H1 (cell line): Measurements from ENCODE around the gene MYBPC1. TPM values are rescaled to one million over a fixed set of nuclear protein-coding genes. Genes with fewer than 3 reads are reported as not detected.

Experiments
- ASH2L ChIP-seq: fragments of 200-600, 300-600 bp; sonication (generic); IDR thresholded peaks from one replicate; pipeline ENCODE4 v1.7.1; 2017; ENCODE audit warnings: low read length
- CHD2 ChIP-seq: IDR thresholded peaks from 2 replicates; pipeline ENCODE4 v1.6.1; 2012; ENCODE audit warnings: low read length, improper control_type of control experiment
- KDM4A ChIP-seq: IDR thresholded peaks from one replicate; pipeline ENCODE4 v1.7.1; 2012; ENCODE audit warnings: low read depth, mild to moderate bottlenecking, moderate library complexity, low read length, inconsistent platforms; ENCODE audit not compliant: severe bottlenecking
- KDM5A ChIP-seq: fragments of 200-600 bp; IDR thresholded peaks from 2 replicates; pipeline ENCODE4 v1.7.1; 2012; ENCODE audit warnings: mild to moderate bottlenecking, low read length, inconsistent platforms, mixed read lengths
- RBBP5 ChIP-seq: IDR thresholded peaks from 2 replicates; pipeline ENCODE4 v1.7.1; 2012; ENCODE audit warnings: low read depth, mild to moderate bottlenecking, inconsistent platforms, low read length, moderate library complexity, borderline replicate concordance
- TAF1 ChIP-seq: IDR thresholded peaks from 2 replicates; pipeline ENCODE4 v1.6.1; 2011; ENCODE audit warnings: mild to moderate bottlenecking, low read depth, low read length
- polyA plus RNA-seq, 7 experiments: library from polyadenylated mRNA; depleted of rRNA in 3 of 7; stranded (reverse) in 5 of 7; unstranded in 2 of 7; fragments of >200 nt in 5 of 7; fragments of 200-250 nt in 2 of 7; gene quantifications; 1 replicate in 5 of 7; 2 replicates in 1 of 7; 4 replicates in 1 of 7; pipeline versions ENCODE4 v1.2.1 to v1.2.3, GENCODE V29; 2011 to 2013; ENCODE audit warnings: missing spikeins in 2 of 7, mixed read lengths in 2 of 7
- total RNA-seq: library from RNA; stranded (reverse); fragmentation: NEBNext Ultra II Directional; extraction: Animal tissue kit (Norgen Biotek cat#: 25700); gene quantifications from 2 replicates; pipeline ENCODE4 v1.2.1, GENCODE V29; 2021
- TF ChIP-seq, protein P1 (sequence below): IDR thresholded peaks from 2 replicates; pipeline ENCODE4 v1.6.1; 2012; ENCODE audit warnings: inconsistent platforms
- TF ChIP-seq, protein P2 (sequence below): fragments of 300-600 bp; sonication (generic); IDR thresholded peaks from 2 replicates; pipeline ENCODE4 v1.7.1; 2012; ENCODE audit warnings: low read length, moderate library complexity, mild to moderate bottlenecking, inconsistent platforms; ENCODE audit not compliant: insufficient replicate concordance
- TF ChIP-seq, protein P3 (sequence below): IDR thresholded peaks from 2 replicates; pipeline ENCODE4 v1.6.1; 2012; ENCODE audit warnings: inconsistent platforms

Gene MYBPC1
- total and polyA plus RNA-seq, 2 of the 8 experiments (the other 6 are each of a cell fraction or from before 2014, with no cell fraction given) = not detected

DNA sequence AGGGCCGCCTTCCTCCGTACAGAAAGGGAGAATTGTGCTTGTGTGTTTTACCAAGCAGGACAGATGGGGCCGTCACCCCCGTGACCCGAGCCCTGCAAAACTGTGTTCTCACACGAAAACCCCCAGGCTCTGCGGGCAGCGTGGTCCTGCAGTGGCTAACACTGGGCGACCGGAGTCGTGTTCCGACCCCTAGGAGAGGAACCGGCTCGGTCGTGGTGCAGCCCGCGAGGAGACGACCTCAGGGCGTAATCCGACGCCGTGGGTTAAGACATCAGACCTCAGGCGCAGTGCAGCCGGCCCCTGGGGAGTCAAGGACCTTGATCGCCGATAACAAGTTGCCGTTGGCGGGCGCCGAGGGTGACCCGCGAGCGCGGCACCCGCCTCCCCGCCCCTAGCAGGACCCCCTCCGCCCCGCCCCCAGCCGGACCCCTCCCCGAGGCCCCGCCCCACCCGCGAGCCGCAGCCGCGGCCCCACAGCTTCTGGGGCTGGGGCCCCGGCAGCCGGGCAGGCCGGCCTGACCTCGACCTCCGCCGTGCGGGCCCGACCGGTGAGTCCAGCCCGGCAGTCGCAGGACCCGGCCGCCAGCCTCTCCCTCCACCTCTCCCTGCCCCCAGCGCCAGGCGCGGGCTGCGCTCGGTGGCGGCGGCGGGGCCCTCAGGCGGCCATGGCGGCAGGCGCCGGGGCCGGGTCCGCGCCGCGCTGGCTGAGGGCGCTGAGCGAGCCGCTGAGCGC lies 102.6 kb downstream of the MYBPC1 start, which contains the start of gene CHPT1 (continued):
- TF ChIP-seq, protein P1, sequence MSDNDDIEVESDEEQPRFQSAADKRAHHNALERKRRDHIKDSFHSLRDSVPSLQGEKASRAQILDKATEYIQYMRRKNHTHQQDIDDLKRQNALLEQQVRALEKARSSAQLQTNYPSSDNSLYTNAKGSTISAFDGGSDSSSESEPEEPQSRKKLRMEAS = peak; percentile 22; the same call in 1 of the 2 replicates
- TF ChIP-seq, protein P2, sequence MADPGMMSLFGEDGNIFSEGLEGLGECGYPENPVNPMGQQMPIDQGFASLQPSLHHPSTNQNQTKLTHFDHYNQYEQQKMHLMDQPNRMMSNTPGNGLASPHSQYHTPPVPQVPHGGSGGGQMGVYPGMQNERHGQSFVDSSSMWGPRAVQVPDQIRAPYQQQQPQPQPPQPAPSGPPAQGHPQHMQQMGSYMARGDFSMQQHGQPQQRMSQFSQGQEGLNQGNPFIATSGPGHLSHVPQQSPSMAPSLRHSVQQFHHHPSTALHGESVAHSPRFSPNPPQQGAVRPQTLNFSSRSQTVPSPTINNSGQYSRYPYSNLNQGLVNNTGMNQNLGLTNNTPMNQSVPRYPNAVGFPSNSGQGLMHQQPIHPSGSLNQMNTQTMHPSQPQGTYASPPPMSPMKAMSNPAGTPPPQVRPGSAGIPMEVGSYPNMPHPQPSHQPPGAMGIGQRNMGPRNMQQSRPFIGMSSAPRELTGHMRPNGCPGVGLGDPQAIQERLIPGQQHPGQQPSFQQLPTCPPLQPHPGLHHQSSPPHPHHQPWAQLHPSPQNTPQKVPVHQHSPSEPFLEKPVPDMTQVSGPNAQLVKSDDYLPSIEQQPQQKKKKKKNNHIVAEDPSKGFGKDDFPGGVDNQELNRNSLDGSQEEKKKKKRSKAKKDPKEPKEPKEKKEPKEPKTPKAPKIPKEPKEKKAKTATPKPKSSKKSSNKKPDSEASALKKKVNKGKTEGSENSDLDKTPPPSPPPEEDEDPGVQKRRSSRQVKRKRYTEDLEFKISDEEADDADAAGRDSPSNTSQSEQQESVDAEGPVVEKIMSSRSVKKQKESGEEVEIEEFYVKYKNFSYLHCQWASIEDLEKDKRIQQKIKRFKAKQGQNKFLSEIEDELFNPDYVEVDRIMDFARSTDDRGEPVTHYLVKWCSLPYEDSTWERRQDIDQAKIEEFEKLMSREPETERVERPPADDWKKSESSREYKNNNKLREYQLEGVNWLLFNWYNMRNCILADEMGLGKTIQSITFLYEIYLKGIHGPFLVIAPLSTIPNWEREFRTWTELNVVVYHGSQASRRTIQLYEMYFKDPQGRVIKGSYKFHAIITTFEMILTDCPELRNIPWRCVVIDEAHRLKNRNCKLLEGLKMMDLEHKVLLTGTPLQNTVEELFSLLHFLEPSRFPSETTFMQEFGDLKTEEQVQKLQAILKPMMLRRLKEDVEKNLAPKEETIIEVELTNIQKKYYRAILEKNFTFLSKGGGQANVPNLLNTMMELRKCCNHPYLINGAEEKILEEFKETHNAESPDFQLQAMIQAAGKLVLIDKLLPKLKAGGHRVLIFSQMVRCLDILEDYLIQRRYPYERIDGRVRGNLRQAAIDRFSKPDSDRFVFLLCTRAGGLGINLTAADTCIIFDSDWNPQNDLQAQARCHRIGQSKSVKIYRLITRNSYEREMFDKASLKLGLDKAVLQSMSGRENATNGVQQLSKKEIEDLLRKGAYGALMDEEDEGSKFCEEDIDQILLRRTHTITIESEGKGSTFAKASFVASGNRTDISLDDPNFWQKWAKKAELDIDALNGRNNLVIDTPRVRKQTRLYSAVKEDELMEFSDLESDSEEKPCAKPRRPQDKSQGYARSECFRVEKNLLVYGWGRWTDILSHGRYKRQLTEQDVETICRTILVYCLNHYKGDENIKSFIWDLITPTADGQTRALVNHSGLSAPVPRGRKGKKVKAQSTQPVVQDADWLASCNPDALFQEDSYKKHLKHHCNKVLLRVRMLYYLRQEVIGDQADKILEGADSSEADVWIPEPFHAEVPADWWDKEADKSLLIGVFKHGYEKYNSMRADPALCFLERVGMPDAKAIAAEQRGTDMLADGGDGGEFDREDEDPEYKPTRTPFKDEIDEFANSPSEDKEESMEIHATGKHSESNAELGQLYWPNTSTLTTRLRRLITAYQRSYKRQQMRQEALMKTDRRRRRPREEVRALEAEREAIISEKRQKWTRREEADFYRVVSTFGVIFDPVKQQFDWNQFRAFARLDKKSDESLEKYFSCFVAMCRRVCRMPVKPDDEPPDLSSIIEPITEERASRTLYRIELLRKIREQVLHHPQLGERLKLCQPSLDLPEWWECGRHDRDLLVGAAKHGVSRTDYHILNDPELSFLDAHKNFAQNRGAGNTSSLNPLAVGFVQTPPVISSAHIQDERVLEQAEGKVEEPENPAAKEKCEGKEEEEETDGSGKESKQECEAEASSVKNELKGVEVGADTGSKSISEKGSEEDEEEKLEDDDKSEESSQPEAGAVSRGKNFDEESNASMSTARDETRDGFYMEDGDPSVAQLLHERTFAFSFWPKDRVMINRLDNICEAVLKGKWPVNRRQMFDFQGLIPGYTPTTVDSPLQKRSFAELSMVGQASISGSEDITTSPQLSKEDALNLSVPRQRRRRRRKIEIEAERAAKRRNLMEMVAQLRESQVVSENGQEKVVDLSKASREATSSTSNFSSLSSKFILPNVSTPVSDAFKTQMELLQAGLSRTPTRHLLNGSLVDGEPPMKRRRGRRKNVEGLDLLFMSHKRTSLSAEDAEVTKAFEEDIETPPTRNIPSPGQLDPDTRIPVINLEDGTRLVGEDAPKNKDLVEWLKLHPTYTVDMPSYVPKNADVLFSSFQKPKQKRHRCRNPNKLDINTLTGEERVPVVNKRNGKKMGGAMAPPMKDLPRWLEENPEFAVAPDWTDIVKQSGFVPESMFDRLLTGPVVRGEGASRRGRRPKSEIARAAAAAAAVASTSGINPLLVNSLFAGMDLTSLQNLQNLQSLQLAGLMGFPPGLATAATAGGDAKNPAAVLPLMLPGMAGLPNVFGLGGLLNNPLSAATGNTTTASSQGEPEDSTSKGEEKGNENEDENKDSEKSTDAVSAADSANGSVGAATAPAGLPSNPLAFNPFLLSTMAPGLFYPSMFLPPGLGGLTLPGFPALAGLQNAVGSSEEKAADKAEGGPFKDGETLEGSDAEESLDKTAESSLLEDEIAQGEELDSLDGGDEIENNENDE = no peak
- TF ChIP-seq KDM4A (peak; percentile 54), RBBP5 (no peak), ASH2L (peak; percentile 21), TAF1 (peak; percentile 65; the same call in 1 of the 2 replicates), CHD2 (no peak), KDM5A (no peak)
- TF ChIP-seq, protein P3, sequence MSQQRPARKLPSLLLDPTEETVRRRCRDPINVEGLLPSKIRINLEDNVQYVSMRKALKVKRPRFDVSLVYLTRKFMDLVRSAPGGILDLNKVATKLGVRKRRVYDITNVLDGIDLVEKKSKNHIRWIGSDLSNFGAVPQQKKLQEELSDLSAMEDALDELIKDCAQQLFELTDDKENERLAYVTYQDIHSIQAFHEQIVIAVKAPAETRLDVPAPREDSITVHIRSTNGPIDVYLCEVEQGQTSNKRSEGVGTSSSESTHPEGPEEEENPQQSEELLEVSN = no peak
